CD4-positive, CD25-positive, alpha-beta regulatory T cell (primary cell): Measurements from ENCODE around the gene UMPS. TPM values are rescaled to one million over a fixed set of nuclear protein-coding genes. Genes with fewer than 3 reads are reported as not detected.
"Not testable (repeated sequence)": the region's sequence is repeated elsewhere in the genome, so short reads cannot be mapped to it uniquely, and the experiment has no call there.

ENCODE experiments used
- ATAC-seq, 2 donors: fragments of 150-1000 bp; cut with Tn5 transposase; one replicate each; pipeline ENCODE4 v1.10.0; 2021; ENCODE audit warnings: low read depth in 2 of 2, moderate number of reproducible peaks in 2 of 2, moderate library complexity in 1 of 2
- DNase-seq, 3 donors: peaks; one replicate each; pipeline versions ENCODE4 v3.0.0 to v3.0.0-alpha.2; 2012 to 2022; ENCODE audit warnings: mixed read lengths in 1 of 3
- H3K27ac ChIP-seq: one replicate; pipeline ENCODE4 v1.7.0; 2013; ENCODE audit warnings: mild to moderate bottlenecking, low read length; ENCODE audit not compliant: insufficient read depth, poor library complexity, severe bottlenecking
- H3K27me3 ChIP-seq: one replicate; pipeline ENCODE4 v1.7.0; 2013; ENCODE audit warnings: low read length; ENCODE audit not compliant: control insufficient read depth, insufficient read depth
- H3K36me3 ChIP-seq: one replicate; pipeline ENCODE4 v1.7.0; 2013; ENCODE audit warnings: mild to moderate bottlenecking, low read length, moderate library complexity; ENCODE audit not compliant: control insufficient read depth, insufficient read depth
- H3K4me1 ChIP-seq: 2 replicates; pipeline ENCODE4 v1.7.0; 2013; ENCODE audit warnings: mild to moderate bottlenecking, low read length; ENCODE audit not compliant: insufficient read depth, control insufficient read depth, poor library complexity, severe bottlenecking
- H3K4me3 ChIP-seq: one replicate; pipeline ENCODE4 v1.7.0; 2013; ENCODE audit warnings: low read depth, mild to moderate bottlenecking, low read length, moderate library complexity
- H3K9me3 ChIP-seq, 2 experiments: 1 replicate in 1 of 2; 2 replicates in 1 of 2; pipeline ENCODE4 v1.7.0; 2013; ENCODE audit warnings: low read length in 2 of 2, mild to moderate bottlenecking in 1 of 2, moderate library complexity in 1 of 2; ENCODE audit not compliant: control insufficient read depth in 2 of 2
- H3K27ac Mint-ChIP-seq, 3 donors: one replicate each; pipeline ENCODE4 v1.8.0; 2020 to 2022; ENCODE audit warnings: mild to moderate bottlenecking in 3 of 3, mixed read lengths in 3 of 3, moderate library complexity in 2 of 3
- H3K27me3 Mint-ChIP-seq: one replicate; pipeline ENCODE4 v1.8.0; 2022; ENCODE audit warnings: mild to moderate bottlenecking, mixed read lengths
- H3K36me3 Mint-ChIP-seq: one replicate; pipeline ENCODE4 v1.8.0; 2020; ENCODE audit warnings: mixed read lengths
- H3K4me1 Mint-ChIP-seq, 4 donors: one replicate each; pipeline ENCODE4 v1.8.0; 2020 to 2022; ENCODE audit warnings: mixed read lengths in 4 of 4, mild to moderate bottlenecking in 1 of 4
- H3K4me3 Mint-ChIP-seq, 4 donors: one replicate each; pipeline ENCODE4 v1.8.0; 2020 to 2022; ENCODE audit warnings: mild to moderate bottlenecking in 4 of 4, mixed read lengths in 4 of 4, moderate library complexity in 3 of 4
- H3K9me3 Mint-ChIP-seq, 7 donors: one replicate each; pipeline ENCODE4 v1.8.0; 2020 to 2022; ENCODE audit warnings: mixed read lengths in 7 of 7, mild to moderate bottlenecking in 3 of 7, moderate library complexity in 2 of 7
- polyA plus RNA-seq, 4 donors: library from polyadenylated mRNA; unstranded; fragments of 300-500 nt; fragmentation: Illumina TruSeq; gene quantifications; one replicate each; pipeline ENCODE4 v1.2.3, GENCODE V29; 2021
- total RNA-seq: library from RNA; stranded (reverse); gene quantifications from one replicate; pipeline ENCODE4 v1.2.3, GENCODE V29; 2022

UMPS gene
- total and polyA plus RNA-seq, 5 donors from 2014 or later, result 11.7 to 36.1 (median 23.3) TPM

DNA sequence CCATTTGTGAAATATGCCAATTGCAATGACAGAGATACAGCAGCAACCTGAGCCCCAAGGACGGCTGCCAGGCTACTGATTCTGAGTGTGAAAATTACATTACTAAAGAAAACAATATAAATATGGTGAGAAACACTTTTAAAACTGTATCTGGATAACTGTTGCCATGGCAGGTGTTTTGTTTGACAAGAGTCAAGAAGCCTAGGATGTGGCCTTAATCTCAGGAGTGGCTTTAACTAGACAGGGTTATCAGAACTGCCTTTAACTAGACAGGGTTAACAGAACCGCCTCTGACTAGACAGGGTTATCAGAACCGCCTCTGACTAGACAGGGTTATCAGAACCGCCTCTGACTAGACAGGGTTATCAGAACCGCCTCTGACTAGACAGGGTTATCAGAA, 58.9 kb downstream of the UMPS start:
- not testable (repeated sequence) for H3K9me3 ChIP-seq, H3K4me3 Mint-ChIP-seq, H3K36me3 Mint-ChIP-seq, H3K36me3 ChIP-seq, H3K4me3 ChIP-seq, DNase-seq, H3K27me3 ChIP-seq, H3K27ac Mint-ChIP-seq, ATAC-seq, H3K9me3 Mint-ChIP-seq, H3K27ac ChIP-seq, H3K4me1 ChIP-seq, H3K4me1 Mint-ChIP-seq
- H3K27me3 Mint-ChIP-seq, result peaks cover 14% of the 10 kb centered on the region

DNA sequence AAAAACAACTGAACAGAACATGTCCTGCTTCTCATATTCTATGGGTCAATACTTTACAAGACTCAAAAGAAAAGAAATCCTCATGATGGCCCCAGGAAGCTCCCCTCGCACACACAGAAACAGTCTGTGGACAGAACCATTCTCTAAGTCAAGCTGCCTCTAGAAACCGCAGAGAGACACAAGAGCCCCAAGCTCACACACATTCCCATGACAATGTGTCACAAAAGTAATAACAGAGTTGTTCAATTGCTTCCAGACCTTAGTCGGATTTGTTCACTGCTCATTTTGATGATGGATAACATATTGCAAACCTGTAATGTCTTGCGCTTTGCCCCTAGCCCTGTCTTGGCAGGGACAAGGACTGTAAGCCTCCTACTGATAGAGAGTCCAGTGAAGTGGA, 60.9 kb downstream of the UMPS start:
- DNase-seq (no peak), ATAC-seq (no peak)

GRCh38 chr3:124791639-124792151, 61.4 kb downstream of the UMPS start:
- no peaks in the 10 kb centered on the region for H3K9me3 Mint-ChIP-seq
- ATAC-seq (no peak), DNase-seq (no peak)
- H3K9me3 ChIP-seq, result no peaks in the 10 kb centered on the region
- no peak overlapping the region for H3K4me3 Mint-ChIP-seq
- peaks cover 0 to 4% (median 0%) of the 10 kb centered on the region in 4 donors for H3K4me1 Mint-ChIP-seq
- no peaks in the 10 kb centered on the region for H3K36me3 Mint-ChIP-seq
- H3K4me3 ChIP-seq, result no peak overlapping the region
- H3K27ac Mint-ChIP-seq, result peak overlapping the region in 1 of 3 donors; percentile 27
- peaks cover 1% of the 10 kb centered on the region for H3K27me3 ChIP-seq
- H3K36me3 ChIP-seq, result no peaks in the 10 kb centered on the region
- H3K27ac ChIP-seq, result no peak overlapping the region
- peaks cover 21% of the 10 kb centered on the region for H3K27me3 Mint-ChIP-seq
- H3K4me1 ChIP-seq, result no peaks in the 10 kb centered on the region

More for the DNA sequence above, 60.9 kb downstream of the UMPS start:
- Mint-ChIP-seq H3K4me3 (no peak overlapping the region), H3K9me3 (no peaks in the 10 kb centered on the region), H3K36me3 (no peaks in the 10 kb centered on the region), H3K27me3 (peaks cover 21% of the 10 kb centered on the region), H3K4me1 (peaks cover 0 to 4% (median 0%) of the 10 kb centered on the region in 4 donors), H3K27ac (no peak overlapping the region)
- no peaks in the 10 kb centered on the region for H3K9me3 ChIP-seq
- no peak overlapping the region for H3K4me3 ChIP-seq
- H3K36me3 ChIP-seq, result no peaks in the 10 kb centered on the region
- H3K27ac ChIP-seq, result no peak overlapping the region
- peaks cover 1% of the 10 kb centered on the region for H3K27me3 ChIP-seq
- no peaks in the 10 kb centered on the region for H3K4me1 ChIP-seq

GRCh38 chr3:124792341-124793040, 62.2 kb downstream of the UMPS start:
- ATAC-seq, result no peak

GRCh38 chr3:124793054-124793739, 62.9 kb downstream of the UMPS start:
- Mint-ChIP-seq H3K27ac (no peak overlapping the region), H3K4me1 (peaks cover 0 to 4% (median 0%) of the 10 kb centered on the region in 4 donors)
- DNase-seq, result no peak

More at GRCh38 chr3:124792341-124793040, 62.2 kb downstream of the UMPS start:
- Mint-ChIP-seq H3K27ac (no peak overlapping the region), H3K36me3 (no peaks in the 10 kb centered on the region), H3K9me3 (no peaks in the 10 kb centered on the region), H3K4me3 (no peak overlapping the region), H3K4me1 (peaks cover 0 to 4% (median 0%) of the 10 kb centered on the region in 4 donors), H3K27me3 (peaks cover 21% of the 10 kb centered on the region)
- Histone ChIP-seq H3K9me3 (no peaks in the 10 kb centered on the region), H3K4me1 (no peaks in the 10 kb centered on the region), H3K4me3 (no peak overlapping the region), H3K36me3 (no peaks in the 10 kb centered on the region), H3K27ac (no peak overlapping the region), H3K27me3 (peaks cover 1% of the 10 kb centered on the region)
- no peak for DNase-seq

DNA sequence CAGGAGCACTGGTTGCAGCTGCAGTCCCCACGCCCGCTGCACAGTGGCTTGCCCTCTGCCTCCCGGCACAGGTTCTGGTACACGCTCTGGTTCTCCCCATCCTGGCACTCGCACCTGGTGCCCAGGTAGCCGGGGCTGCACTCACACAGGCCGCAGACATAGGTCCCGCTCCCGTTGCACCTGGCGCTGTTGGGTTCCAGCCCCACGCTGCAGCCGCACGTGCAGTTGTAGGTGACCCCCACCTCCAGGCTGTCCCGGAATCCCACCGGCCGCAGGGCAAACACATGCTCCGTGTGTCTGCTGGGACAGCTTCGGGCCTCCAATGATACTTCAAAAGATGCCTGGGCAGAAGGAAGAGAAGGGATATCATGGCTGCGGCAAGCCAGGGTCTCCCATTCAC, 66.2 kb downstream of the UMPS start:
- Mint-ChIP-seq H3K4me1 (no peaks in the 10 kb centered on the region), H3K36me3 (no peaks in the 10 kb centered on the region), H3K27me3 (peaks cover 21% of the 10 kb centered on the region), H3K4me3 (no peak overlapping the region), H3K27ac (no peak overlapping the region), H3K9me3 (no peaks in the 10 kb centered on the region)
- ATAC-seq, result no peak
- H3K27me3 ChIP-seq, result no peaks in the 10 kb centered on the region
- no peak overlapping the region for H3K27ac ChIP-seq
- H3K36me3 ChIP-seq, result no peaks in the 10 kb centered on the region
- no peaks in the 10 kb centered on the region for H3K4me1 ChIP-seq
- no peaks in the 10 kb centered on the region for H3K9me3 ChIP-seq
- no peak for DNase-seq
- H3K4me3 ChIP-seq, result no peak overlapping the region

More at GRCh38 chr3:124793054-124793739, 62.9 kb downstream of the UMPS start:
- H3K9me3 Mint-ChIP-seq, result no peaks in the 10 kb centered on the region
- H3K36me3 Mint-ChIP-seq, result no peaks in the 10 kb centered on the region
- Histone ChIP-seq H3K4me3 (no peak overlapping the region), H3K9me3 (no peaks in the 10 kb centered on the region), H3K27me3 (peaks cover 1% of the 10 kb centered on the region), H3K27ac (no peak overlapping the region), H3K4me1 (no peaks in the 10 kb centered on the region), H3K36me3 (no peaks in the 10 kb centered on the region)
- H3K4me3 Mint-ChIP-seq, result no peak overlapping the region
- peaks cover 21% of the 10 kb centered on the region for H3K27me3 Mint-ChIP-seq
- no peak for ATAC-seq

DNA sequence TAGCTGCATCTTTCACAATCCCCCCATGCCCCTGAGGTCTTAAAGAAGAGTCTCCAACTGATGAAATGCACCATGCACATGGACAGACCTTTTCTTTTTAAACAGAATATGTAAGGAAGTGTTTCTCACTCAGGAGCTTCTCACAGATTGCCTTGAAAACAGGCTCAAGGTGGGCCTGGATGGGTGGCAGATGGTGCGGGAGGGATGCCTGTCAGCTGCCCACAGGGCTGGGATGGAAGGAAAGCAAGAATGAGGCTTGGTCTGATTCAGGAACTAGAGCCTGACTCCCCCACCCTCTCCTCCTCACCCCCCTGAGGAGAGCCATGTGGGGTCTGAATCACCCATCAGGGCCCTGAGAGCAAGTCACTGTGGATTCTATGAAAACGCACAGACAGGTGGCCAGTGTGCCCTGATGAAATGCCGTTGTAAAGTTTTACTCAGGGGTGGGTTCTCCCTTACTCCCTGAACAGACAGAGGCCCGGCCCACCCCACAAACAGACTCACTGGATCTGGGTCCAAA, 67.2 kb downstream of the UMPS start:
- Histone ChIP-seq H3K9me3 (no peaks in the 10 kb centered on the region), H3K4me1 (no peaks in the 10 kb centered on the region), H3K27ac (no peak overlapping the region), H3K27me3 (no peaks in the 10 kb centered on the region), H3K4me3 (no peak overlapping the region), H3K36me3 (no peaks in the 10 kb centered on the region)
- H3K9me3 Mint-ChIP-seq, result no peaks in the 10 kb centered on the region
- H3K27ac Mint-ChIP-seq, result no peak overlapping the region
- DNase-seq, result no peak
- H3K36me3 Mint-ChIP-seq, result no peaks in the 10 kb centered on the region
- ATAC-seq, result no peak
- peaks cover 12% of the 10 kb centered on the region for H3K27me3 Mint-ChIP-seq
- no peaks in the 10 kb centered on the region for H3K4me1 Mint-ChIP-seq
- H3K4me3 Mint-ChIP-seq, result no peak overlapping the region
